Thyroid gland (tissue), 4 donors: ENCODE data around the gene CCSAP. TPM values are rescaled to one million over a fixed set of nuclear protein-coding genes. Genes with fewer than 3 reads are reported as not detected.

Experiments used
- DNase-seq, 2 donors: peaks; one replicate each; pipeline ENCODE4 v3.0.0-alpha.2; 2019
- H3K27ac ChIP-seq, 3 donors: fragments of 200-600 bp; sonication (generic); 1 replicate in 2 of 3; 2 replicates in 1 of 3; pipeline ENCODE4 v1.5.1; 2016 to 2019; ENCODE audit warnings: mild to moderate bottlenecking in 1 of 3, moderate library complexity in 1 of 3
- H3K27me3 ChIP-seq: fragments of 200-600 bp; sonication (generic); one replicate; pipeline ENCODE4 v1.5.1; 2019
- H3K36me3 ChIP-seq, 2 donors: fragments of 200-600 bp; sonication (generic); one replicate each; pipeline ENCODE4 v1.5.1; 2016 to 2019
- H3K4me1 ChIP-seq, 2 donors: fragments of 200-600 bp; sonication (generic); one replicate each; pipeline ENCODE4 v1.5.1; 2017 to 2019
- H3K4me3 ChIP-seq, 3 donors: fragments of 200-600 bp; sonication (generic); replicated peaks in 1 of 3; 1 replicate in 2 of 3; 2 replicates in 1 of 3; pipeline ENCODE4 v1.5.1; 2016; ENCODE audit warnings: mild to moderate bottlenecking in 1 of 3
- H3K9me3 ChIP-seq: fragments of 200-600 bp; sonication (generic); one replicate; pipeline ENCODE4 v1.5.1; 2017
- CTCF ChIP-seq, 6 experiments: fragments of 200-600 bp in 3 of 6; fragments of 450-650 bp in 3 of 6; sonication (generic) in 3 of 6; IDR thresholded peaks; one replicate each; pipeline ENCODE4 v1.5.1; 2016 to 2019; ENCODE audit warnings: antibody characterized with exemption in 6 of 6, mild to moderate bottlenecking in 2 of 6, inconsistent platforms in 1 of 6, moderate library complexity in 1 of 6
- POLR2A ChIP-seq, 2 donors: fragments of 450-650 bp; IDR thresholded peaks; one replicate each; pipeline ENCODE4 v1.6.1; 2017; ENCODE audit warnings: antibody characterized with exemption in 2 of 2, mild to moderate bottlenecking in 2 of 2, moderate library complexity in 1 of 2
- WGBS, 2 donors: methylation state at CpG; one replicate each; pipeline ENCODE4 v1.1.5; 2017; 5-methylcytosine and 5-hydroxymethylcytosine counted together
- intact Hi-C: fragments of 100-400 bp; cut with DNase I; formaldehyde crosslinking; loops from one replicate; pipeline ENCODE4 v1.15.1; 2023
- total RNA-seq, 4 donors: library from RNA; depleted of rRNA; stranded (reverse); fragments of >200 nt; gene quantifications; one replicate each; pipeline ENCODE4 v1.2.3, GENCODE V29; 2016

The CCSAP gene
- total RNA-seq, 4 donors from 2014 or later, result 2.1 to 3.6 (median 2.9) TPM

GRCh38 chr1:229310833-229311232, 32.0 kb downstream of the CCSAP start:
- intact Hi-C loops, result loop anchor here (5.0 kb wide), 1 partner anchor 51 kb away; no protein-coding TSS in a partner anchor
- no peaks in the 10 kb centered on the region for H3K27me3 ChIP-seq
- H3K9me3 ChIP-seq, result no peaks in the 10 kb centered on the region
- no peak for DNase-seq
- 82 to 90% methylated on average over 6 of the region's 6 CpGs for WGBS, 2 donors
- H3K4me1 ChIP-seq, result no peaks in the 10 kb centered on the region
- no peak for TF ChIP-seq POLR2A (IDR thresholded peaks at IDR 0.05)
- no peak for TF ChIP-seq CTCF (IDR thresholded peaks at IDR 0.05)
- H3K36me3 ChIP-seq, result peaks cover 0 to 8% of the 10 kb centered on the region in 2 donors
- H3K27ac ChIP-seq, result no peak overlapping the region
- H3K4me3 ChIP-seq, result no peak overlapping the region

GRCh38 chr1:229309684-229310083, 33.2 kb downstream of the CCSAP start:
- H3K27me3 ChIP-seq, result no peaks in the 10 kb centered on the region
- no peaks in the 10 kb centered on the region for H3K9me3 ChIP-seq
- WGBS, 2 donors, result 91 to 95% methylated on average over 2 of the region's 2 CpGs
- TF ChIP-seq CTCF (IDR thresholded peaks at IDR 0.05), result no peak
- TF ChIP-seq POLR2A (IDR thresholded peaks at IDR 0.05), result no peak
- intact Hi-C loops, result loop anchor here (5.0 kb wide), 1 partner anchor 53 kb away; no protein-coding TSS in a partner anchor
- H3K36me3 ChIP-seq, result peaks cover 0 to 8% of the 10 kb centered on the region in 2 donors
- no peak overlapping the region for H3K4me3 ChIP-seq
- DNase-seq, result no peak
- no peaks in the 10 kb centered on the region for H3K4me1 ChIP-seq
- no peak overlapping the region for H3K27ac ChIP-seq

- TF ChIP-seq CTCF (IDR thresholded peaks at IDR 0.05) (no peak), POLR2A (IDR thresholded peaks at IDR 0.05) (no peak)
- Histone ChIP-seq H3K9me3 (no peaks in the 10 kb centered on the region), H3K36me3 (peaks cover 0 to 13% of the 10 kb centered on the region in 2 donors), H3K27me3 (no peaks in the 10 kb centered on the region), H3K4me1 (no peaks in the 10 kb centered on the region), H3K4me3 (no peak overlapping the region), H3K27ac (no peak overlapping the region)
- intact Hi-C loops, result no loop called here
- 83 to 100% methylated on average over 1 of the region's 1 CpG for WGBS, 2 donors
- no peak for DNase-seq
Measured at GRCh38 chr1:229309074-229309473, 33.8 kb downstream of the CCSAP start.

- intact Hi-C loops, result no loop called here
- no peaks in the 10 kb centered on the region for H3K4me1 ChIP-seq
- no peak for TF ChIP-seq CTCF (IDR thresholded peaks at IDR 0.05)
- no peak for TF ChIP-seq POLR2A (IDR thresholded peaks at IDR 0.05)
- no peaks in the 10 kb centered on the region for H3K27me3 ChIP-seq
- no peaks in the 10 kb centered on the region for H3K9me3 ChIP-seq
- DNase-seq, result no peak
- H3K27ac ChIP-seq, result no peak overlapping the region
- H3K36me3 ChIP-seq, result peaks cover 3 to 23% of the 10 kb centered on the region in 2 donors
- H3K4me3 ChIP-seq, result no peak overlapping the region
- 76 to 86% methylated on average over 2 of the region's 2 CpGs for WGBS, 2 donors
Measured at GRCh38 chr1:229305392-229305791, 37.5 kb downstream of the CCSAP start.

- DNase-seq, result no peak
- intact Hi-C loops, result no loop called here
- TF ChIP-seq POLR2A (IDR thresholded peaks at IDR 0.05) (no peak), CTCF (IDR thresholded peaks at IDR 0.05) (no peak)
- no peaks in the 10 kb centered on the region for H3K9me3 ChIP-seq
- no peaks in the 10 kb centered on the region for H3K27me3 ChIP-seq
- no peak overlapping the region for H3K27ac ChIP-seq
- WGBS, 2 donors, result 94 to 97% methylated on average over 4 of the region's 4 CpGs
- no peak overlapping the region for H3K4me3 ChIP-seq
- H3K36me3 ChIP-seq, result peaks cover 3 to 33% of the 10 kb centered on the region in 2 donors
- no peaks in the 10 kb centered on the region for H3K4me1 ChIP-seq
Measured at GRCh38 chr1:229303855-229304254, 39.0 kb downstream of the CCSAP start.
